Esophagus (tissue), 2 donors: ENCODE measurements around the gene CLEC11A. TPM values are rescaled to one million over a fixed set of nuclear protein-coding genes. Genes with fewer than 3 reads are reported as not detected.
"Not testable (repeated sequence)": the region's sequence is repeated elsewhere in the genome, so short reads cannot be mapped to it uniquely, and the experiment has no call there.

Experiments
- H3K27ac ChIP-seq, 2 donors: one replicate each; pipeline ENCODE4 v1.5.1; 2013; ENCODE audit warnings: low read depth in 2 of 2, mild to moderate bottlenecking in 2 of 2, inconsistent platforms in 1 of 2, low read length in 1 of 2, moderate library complexity in 1 of 2
- H3K27me3 ChIP-seq, 2 donors: one replicate each; pipeline ENCODE4 v1.6.1; 2013; ENCODE audit warnings: low read length in 2 of 2, control low read depth in 1 of 2, mild to moderate bottlenecking in 1 of 2; ENCODE audit not compliant: insufficient read depth in 2 of 2, control insufficient read depth in 1 of 2
- H3K36me3 ChIP-seq, 2 donors: one replicate each; pipeline ENCODE4 v1.6.1; 2013; ENCODE audit warnings: low read length in 1 of 2; ENCODE audit not compliant: control insufficient read depth in 2 of 2, insufficient read depth in 2 of 2
- H3K4me1 ChIP-seq, 2 donors: one replicate each; pipeline ENCODE4 v1.6.1; 2013; ENCODE audit warnings: low read length in 1 of 2; ENCODE audit not compliant: control insufficient read depth in 2 of 2, insufficient read depth in 2 of 2
- H3K4me3 ChIP-seq, 2 donors: one replicate each; pipeline ENCODE4 v1.5.1; 2013; ENCODE audit warnings: low read length in 2 of 2, mild to moderate bottlenecking in 2 of 2, low read depth in 1 of 2, moderate library complexity in 1 of 2
- H3K9me3 ChIP-seq, 2 donors: one replicate each; pipeline ENCODE4 v1.6.1; 2013; ENCODE audit warnings: mild to moderate bottlenecking in 2 of 2, low read depth in 1 of 2, low read length in 1 of 2, moderate library complexity in 1 of 2; ENCODE audit not compliant: control insufficient read depth in 2 of 2, insufficient read depth in 1 of 2
- WGBS, 2 donors: extraction: QIAGEN DNeasy Blood & Tissue Kit; methylation state at CpG; one replicate each; pipeline ENCODE4 v1.1.7; 2013; 5-methylcytosine and 5-hydroxymethylcytosine counted together
- polyA plus RNA-seq, 2 donors: library from polyadenylated mRNA; stranded (reverse); fragments of 200-250 nt; gene quantifications; one replicate each; pipeline ENCODE4 v1.2.3, GENCODE V29; 2013
- donor health status: healthy with polysubstance abuse.
- donor health status: Bipolar disorder and iron deficiency.

CLEC11A gene
- polyA plus RNA-seq, 2 donors = 3.9 to 4.8 TPM

GRCh38 chr19:50766746-50767145 lies 43.6 kb downstream of the CLEC11A start:
- WGBS, 2 donors = 73 to 75% methylated on average over 10 to 12 of the region's 12 CpGs
- not testable (repeated sequence) for H3K4me1 ChIP-seq, H3K4me3 ChIP-seq, H3K9me3 ChIP-seq, H3K27ac ChIP-seq, H3K36me3 ChIP-seq, H3K27me3 ChIP-seq

GRCh38 chr19:50767263-50767662 lies 44.1 kb downstream of the CLEC11A start:
- not testable (repeated sequence) for H3K36me3 ChIP-seq, H3K27ac ChIP-seq, H3K27me3 ChIP-seq, H3K9me3 ChIP-seq, H3K4me1 ChIP-seq, H3K4me3 ChIP-seq
- 40 to 41% methylated on average over 5 of the region's 5 CpGs for whole genome bisulfite sequencing, 2 donors

- Histone ChIP-seq H3K27ac (no peak overlapping the region), H3K4me3 (no peak overlapping the region), H3K36me3 (no peaks in the 10 kb centered on the region), H3K27me3 (no peaks in the 10 kb centered on the region), H3K4me1 (no peaks in the 10 kb centered on the region), H3K9me3 (no peaks in the 10 kb centered on the region)
- WGBS, 2 donors = 65 to 67% methylated on average over 5 of the region's 5 CpGs
Measured at GRCh38 chr19:50768277-50768676, 45.1 kb downstream of the CLEC11A start.

- H3K27ac ChIP-seq, H3K27me3 ChIP-seq, H3K4me1 ChIP-seq, H3K36me3 ChIP-seq, H3K4me3 ChIP-seq, H3K9me3 ChIP-seq: not testable (repeated sequence)
- WGBS, 2 donors = 81% methylated on average over 2 of the region's 2 CpGs
Measured at GRCh38 chr19:50770164-50770563, 47.0 kb downstream of the CLEC11A start, which contains the start of gene GPR32. Gene GPR32 (plus strand): TSS chr19:50770464. CDS start chr19:50770601, 137 bp downstream.

- Histone ChIP-seq H3K4me3 (no peak overlapping the region), H3K36me3 (no peaks in the 10 kb centered on the region), H3K27ac (no peak overlapping the region), H3K27me3 (no peaks in the 10 kb centered on the region), H3K4me1 (no peaks in the 10 kb centered on the region), H3K9me3 (no peaks in the 10 kb centered on the region)
- 76 to 82% methylated on average over 13 of the region's 13 CpGs for WGBS, 2 donors
Measured at GRCh38 chr19:50770888-50771287, 47.7 kb downstream of the CLEC11A start.

- Histone ChIP-seq H3K27me3 (no peaks in the 10 kb centered on the region), H3K27ac (no peak overlapping the region), H3K36me3 (no peaks in the 10 kb centered on the region), H3K9me3 (peaks cover 2 to 3% of the 10 kb centered on the region in 2 donors), H3K4me3 (no peak overlapping the region), H3K4me1 (no peaks in the 10 kb centered on the region)
- 52 to 69% methylated on average over 2 of the region's 2 CpGs for WGBS, 2 donors
Measured at GRCh38 chr19:50772476-50772875, 49.3 kb downstream of the CLEC11A start.

GRCh38 chr19:50772912-50773311 lies 49.7 kb downstream of the CLEC11A start:
- 75 to 79% methylated on average over 3 of the region's 3 CpGs for WGBS, 2 donors
- not testable (repeated sequence) for H3K27ac ChIP-seq, H3K27me3 ChIP-seq, H3K4me3 ChIP-seq, H3K4me1 ChIP-seq, H3K36me3 ChIP-seq, H3K9me3 ChIP-seq

GRCh38 chr19:50773454-50773853 lies 50.3 kb downstream of the CLEC11A start:
- not testable (repeated sequence) for H3K4me1 ChIP-seq, H3K36me3 ChIP-seq, H3K4me3 ChIP-seq, H3K9me3 ChIP-seq, H3K27me3 ChIP-seq, H3K27ac ChIP-seq
- 50 to 56% methylated on average over 7 of the region's 7 CpGs for WGBS, 2 donors

Other genes starting within 250 kb of the CLEC11A start
- gene EMC10, start 246.9 kb upstream of the CLEC11A start, polyA plus RNA-seq = 10 to 100 TPM; 41.9 to 62.9 TPM
- 1 to 10 TPM; 1.3 to 1.4 TPM for gene GARIN5A, start 246.5 kb upstream of the CLEC11A start, polyA plus RNA-seq
- 10 to 100 TPM; 39.4 to 54.5 TPM for gene JOSD2, start 212.2 kb upstream of the CLEC11A start, polyA plus RNA-seq
- not detected for gene ASPDH, start 209.5 kb upstream of the CLEC11A start, polyA plus RNA-seq
- under 1 TPM; 0.65 to 0.92 TPM for gene LRRC4B, start 154.9 kb upstream of the CLEC11A start, polyA plus RNA-seq
- gene SYT3, start 83.5 kb upstream of the CLEC11A start, polyA plus RNA-seq = under 1 TPM; 0.09 to 0.20 TPM
- under 1 TPM in 1 of 2 donors, not detected in 1; 0.15 TPM for gene C19orf81, start 73.9 kb upstream of the CLEC11A start, polyA plus RNA-seq
- under 1 TPM; 0.06 to 0.13 TPM for gene SHANK1, start 3.6 kb upstream of the CLEC11A start, polyA plus RNA-seq
- gene GPR32, start 47.1 kb downstream of the CLEC11A start, polyA plus RNA-seq = not detected
- not detected for gene ACP4, start 67.1 kb downstream of the CLEC11A start, polyA plus RNA-seq
- 1 to 10 TPM; 2.0 to 2.8 TPM for gene KLK1, start 100.4 kb downstream of the CLEC11A start, polyA plus RNA-seq
- not detected for gene KLK15, start 110.2 kb downstream of the CLEC11A start, polyA plus RNA-seq
- not detected for gene KLK3, start 131.6 kb downstream of the CLEC11A start, polyA plus RNA-seq
- not detected for gene KLK2, start 150.1 kb downstream of the CLEC11A start, polyA plus RNA-seq
- under 1 TPM; 0.06 to 0.18 TPM for gene KLK4, start 188.0 kb downstream of the CLEC11A start, polyA plus RNA-seq
- gene KLK5, start 229.7 kb downstream of the CLEC11A start, polyA plus RNA-seq = 10 to 100 TPM; 13.9 to 18.7 TPM
- 10 to 100 TPM; 32.8 to 64.6 TPM for gene KLK6, start 246.2 kb downstream of the CLEC11A start, polyA plus RNA-seq